GM10248 (cell line): ENCODE data around the gene GGPS1.
"Not testable (repeated sequence)": the region's sequence is repeated elsewhere in the genome, so short reads cannot be mapped to it uniquely, and the experiment has no call there.

Experiments
- CTCF ChIA-PET: fragments of 300-600 bp; sonication (Branson Sonifier 250); formaldehyde crosslinking; extraction: SDS; loops from one replicate; lab custom pipeline; 2021; ENCODE audit warnings: antibody characterized with exemption; lab: Yijun Ruan, JAX
- POLR2A ChIA-PET: fragments of 350-650 bp; sonication (Branson Sonifier 250); formaldehyde crosslinking; extraction: SDS; loops from one replicate; lab custom pipeline; 2020; ENCODE audit warnings: antibody characterized with exemption; lab: Yijun Ruan, JAX
- DNase-seq: peaks from one replicate; pipeline ENCODE4 v3.0.0; 2012; ENCODE audit errors: extremely low spot score
- CTCF ChIP-seq: IDR thresholded peaks from 2 replicates; pipeline ENCODE4 v1.5.1; 2012; ENCODE audit warnings: mild to moderate bottlenecking, low read depth; ENCODE audit errors: extremely low read depth, missing control alignments, control extremely low read depth

Gene GGPS1

GRCh38 chr1:235385633-235386032 lies 57.3 kb downstream of the GGPS1 start:
- CTCF ChIA-PET, POLR2A ChIA-PET, DNase-seq: not testable (repeated sequence)

GRCh38 chr1:235391874-235392273 lies 63.5 kb downstream of the GGPS1 start:
- ChIA-PET POLR2A (no interaction called here), CTCF (interaction anchor here (1.5 to 2.4 kb wide), 2 partner anchors 18 to 24 kb away, joined by 5 to 17 read pairs; no protein-coding TSS in a partner anchor)
- DNase-seq, result no peak
- TF ChIP-seq CTCF, result no peak
